ENCODE results near the gene CCDC57.
A peak's percentile ranks its signal among the peaks of the same experiment; 100 is the strongest.
"Not testable (repeated sequence)": the region's sequence is repeated elsewhere in the genome, so short reads cannot be mapped to it uniquely, and the experiment has no call there.

The CCDC57 gene

GRCh38 chr17:82152556-82153294 lies 59.9 kb downstream of the CCDC57 start:
- no peak for DNase-seq (ENCODE audit: low read depth)

GRCh38 chr17:82152114-82152513 lies 60.5 kb downstream of the CCDC57 start:
- DNase-seq (ENCODE audit: low read depth) = no peak

GRCh38 chr17:82151106-82151957 lies 61.3 kb downstream of the CCDC57 start:
- DNase-seq (ENCODE audit: low read depth) = no peak

DNA sequence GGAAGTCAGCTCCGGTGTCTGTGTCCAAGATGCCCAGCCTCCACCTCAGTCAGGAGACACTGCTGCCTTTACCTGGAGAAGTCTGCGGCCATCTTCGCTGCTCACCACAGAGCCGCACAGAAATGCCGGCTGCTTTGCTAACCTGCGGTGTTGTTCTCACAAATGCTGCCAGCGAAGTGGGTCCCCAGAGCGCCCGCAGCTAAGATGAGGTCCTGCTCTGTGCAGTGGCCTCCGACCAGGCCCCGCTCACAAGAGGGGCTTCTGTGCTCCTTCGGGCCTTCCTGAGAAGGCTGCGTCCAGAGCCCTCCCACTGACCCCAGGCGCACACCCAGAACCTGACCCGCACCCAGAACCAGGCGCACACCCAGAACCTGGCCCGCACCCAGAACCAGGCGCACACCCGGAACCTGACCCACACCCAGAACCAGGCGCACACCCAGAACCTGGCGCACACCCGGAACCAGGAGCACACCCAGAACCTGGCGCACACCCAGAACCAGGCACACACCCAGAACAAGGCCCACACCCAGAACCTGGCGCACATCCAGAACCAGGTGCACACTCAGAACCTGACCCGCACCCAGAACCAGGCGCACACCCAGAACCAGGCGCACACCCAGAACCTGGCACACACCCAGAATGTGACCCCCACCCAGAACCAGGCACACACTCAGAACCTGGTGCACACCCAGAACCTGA lies 63.1 kb downstream of the CCDC57 start:
- no peak for DNase-seq (ENCODE audit: low read depth)

DNA sequence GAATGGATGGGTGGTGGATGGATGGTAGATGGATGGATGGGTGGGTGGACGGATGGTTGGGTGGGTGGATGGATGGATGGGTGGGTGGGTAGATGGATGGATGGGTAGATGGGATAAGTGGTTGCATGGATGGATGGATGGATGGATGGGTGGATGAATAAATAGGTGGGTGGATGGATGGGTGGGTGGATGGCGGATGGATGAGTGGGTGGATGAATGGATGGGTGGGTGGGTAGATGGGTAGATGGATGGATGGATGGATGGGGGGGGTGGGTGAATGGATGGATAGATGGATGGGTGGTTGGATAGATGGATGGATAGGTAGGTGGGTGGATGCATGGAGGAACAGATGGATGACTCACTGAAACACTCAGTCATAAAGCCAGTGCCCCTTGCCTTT lies 63.6 kb downstream of the CCDC57 start:
- no peak for DNase-seq (ENCODE audit: low read depth)

- DNase-seq (ENCODE audit: low read depth) = no peak
Measured at GRCh38 chr17:82148011-82148410, 64.6 kb downstream of the CCDC57 start.

- no peak for DNase-seq (ENCODE audit: low read depth)
Measured at GRCh38 chr17:82146663-82147654, 65.7 kb downstream of the CCDC57 start.

DNA sequence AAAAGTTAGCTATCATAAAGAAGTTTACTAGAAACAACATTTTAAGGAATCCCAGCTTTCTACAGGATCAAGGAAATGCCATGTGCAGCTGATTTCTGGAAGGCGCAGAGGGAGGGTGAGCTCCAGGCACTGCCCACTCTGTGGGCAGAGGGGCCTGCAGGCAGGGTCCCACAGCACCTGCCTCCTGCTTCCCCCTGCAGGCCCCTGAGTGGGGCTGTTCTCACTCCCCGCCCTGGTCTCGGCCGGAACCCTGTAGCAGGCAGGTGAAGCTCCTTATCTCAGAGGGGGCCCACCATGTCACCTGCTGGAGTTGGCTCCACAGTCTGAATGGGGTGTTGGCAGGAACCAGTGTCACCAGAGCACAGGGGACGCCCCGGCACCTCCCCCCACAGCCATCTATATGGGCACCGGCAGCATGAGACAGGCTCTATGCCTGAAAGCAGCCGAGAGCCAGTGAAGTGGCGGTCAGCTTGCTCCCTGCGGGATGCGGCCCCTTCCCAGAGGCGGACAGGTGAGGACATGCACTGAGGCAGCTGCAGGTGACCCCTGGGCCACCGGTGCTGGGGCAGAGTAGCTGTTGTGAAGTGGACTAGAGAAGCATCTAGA lies 67.0 kb downstream of the CCDC57 start:
- no peak for DNase-seq (ENCODE audit: low read depth)

GRCh38 chr17:82143333-82143732 lies 69.3 kb downstream of the CCDC57 start:
- DNase-seq (ENCODE audit: low read depth) = no peak

DNA sequence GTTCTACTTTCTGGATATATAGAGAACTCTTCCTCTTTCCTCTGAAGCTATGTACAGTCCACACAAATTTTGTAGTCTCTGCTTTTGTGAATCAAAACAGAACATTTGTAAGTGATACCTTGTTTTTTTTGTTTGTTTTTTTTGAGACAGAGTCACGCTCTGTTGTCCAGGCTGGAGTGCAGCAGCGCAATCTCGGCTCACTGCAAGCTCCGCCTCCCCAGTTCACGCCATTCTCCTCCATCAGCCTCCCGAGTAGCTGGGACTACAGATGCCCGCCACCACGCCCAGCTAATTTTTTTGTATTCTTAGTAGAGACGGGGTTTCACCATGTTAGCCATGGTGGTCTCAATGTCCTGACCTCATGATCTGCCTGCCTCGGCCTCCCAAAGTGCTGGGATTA lies 72.7 kb downstream of the CCDC57 start:
- DNase-seq (ENCODE audit: low read depth) = not testable (repeated sequence)

GRCh38 chr17:82138511-82138992 lies 74.1 kb downstream of the CCDC57 start:
- DNase-seq (ENCODE audit: low read depth) = no peak

- no peak for DNase-seq (ENCODE audit: low read depth)
Measured at GRCh38 chr17:82134101-82134500, 78.5 kb downstream of the CCDC57 start.

GRCh38 chr17:82133166-82133953 lies 79.3 kb downstream of the CCDC57 start:
- DNase-seq (ENCODE audit: low read depth) = not testable (repeated sequence)

DNA sequence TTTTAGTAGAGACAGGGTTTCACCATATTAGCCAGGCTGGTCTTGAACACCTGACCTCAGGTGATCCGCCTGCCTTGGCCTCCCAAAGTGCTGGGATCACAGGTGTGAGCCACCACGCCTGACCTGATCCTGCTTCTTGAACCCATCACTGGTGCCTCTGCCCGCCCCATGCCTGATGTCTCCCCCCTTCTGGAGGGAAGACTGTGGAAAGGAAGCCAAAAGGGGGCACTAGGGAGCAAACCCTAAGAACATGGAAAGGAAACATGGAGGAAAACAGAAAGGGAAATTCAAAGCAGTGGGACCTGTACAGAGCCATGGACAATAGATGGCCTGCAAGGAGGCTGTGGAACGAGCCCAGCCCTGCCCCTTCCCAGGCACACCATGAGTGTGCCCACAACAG lies 83.5 kb downstream of the CCDC57 start:
- no peak for DNase-seq (ENCODE audit: low read depth)

DNA sequence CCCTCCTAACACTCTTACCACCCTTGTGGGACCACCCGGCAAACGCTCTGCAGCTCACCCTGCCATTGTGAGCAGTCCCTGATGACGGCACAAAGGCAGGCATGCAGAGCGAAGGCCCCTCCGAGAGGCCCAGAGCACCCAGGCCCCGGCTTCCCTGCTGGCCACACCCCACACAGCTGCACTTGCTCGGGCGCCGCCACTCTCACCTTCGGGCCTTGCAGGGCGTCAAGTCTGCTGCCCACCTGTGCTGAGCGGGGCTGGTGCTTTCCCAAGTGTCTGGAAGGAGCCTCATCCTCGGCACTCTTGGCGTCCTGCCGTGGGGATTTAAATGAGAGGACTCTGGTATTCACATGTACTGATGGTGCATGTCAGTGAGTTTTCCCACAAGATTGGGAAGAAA lies 84.4 kb downstream of the CCDC57 start:
- no peak for DNase-seq (ENCODE audit: low read depth)

DNA sequence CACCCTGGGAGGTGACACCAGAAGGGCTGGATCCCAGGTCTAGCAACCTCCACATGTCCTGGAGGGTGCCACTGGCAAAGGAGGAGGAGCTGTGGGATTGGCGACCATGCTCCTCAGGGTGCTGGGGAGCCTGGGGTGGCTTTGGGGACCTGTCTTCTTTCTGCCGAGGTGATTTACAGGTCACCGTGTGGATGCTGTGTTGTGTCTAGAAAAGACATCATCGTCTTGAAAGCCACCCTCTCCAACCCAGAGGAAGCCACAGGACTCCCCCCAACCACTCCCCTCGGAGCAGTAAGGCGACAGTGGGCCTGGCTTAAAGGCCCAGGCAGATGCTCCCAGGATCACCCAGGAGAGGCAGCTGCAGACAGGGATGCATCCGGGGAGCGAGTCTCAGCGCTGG lies 84.9 kb downstream of the CCDC57 start:
- no peak for DNase-seq (ENCODE audit: low read depth)

DNA sequence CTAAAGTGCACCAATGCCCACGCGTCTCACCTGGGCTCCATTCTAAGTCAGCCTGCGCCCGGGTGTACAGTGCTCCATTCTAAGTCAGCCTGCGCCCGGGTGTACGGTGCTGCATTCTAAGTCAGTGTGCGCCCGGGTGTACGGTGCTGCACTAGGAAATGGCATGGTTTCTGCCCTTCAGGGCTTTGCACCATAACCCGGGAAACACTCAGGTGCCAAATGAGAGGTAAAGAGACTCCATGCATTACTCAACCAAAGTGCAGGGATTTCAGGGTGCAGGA lies 85.4 kb downstream of the CCDC57 start:
- DNase-seq (ENCODE audit: low read depth) = no peak

DNA sequence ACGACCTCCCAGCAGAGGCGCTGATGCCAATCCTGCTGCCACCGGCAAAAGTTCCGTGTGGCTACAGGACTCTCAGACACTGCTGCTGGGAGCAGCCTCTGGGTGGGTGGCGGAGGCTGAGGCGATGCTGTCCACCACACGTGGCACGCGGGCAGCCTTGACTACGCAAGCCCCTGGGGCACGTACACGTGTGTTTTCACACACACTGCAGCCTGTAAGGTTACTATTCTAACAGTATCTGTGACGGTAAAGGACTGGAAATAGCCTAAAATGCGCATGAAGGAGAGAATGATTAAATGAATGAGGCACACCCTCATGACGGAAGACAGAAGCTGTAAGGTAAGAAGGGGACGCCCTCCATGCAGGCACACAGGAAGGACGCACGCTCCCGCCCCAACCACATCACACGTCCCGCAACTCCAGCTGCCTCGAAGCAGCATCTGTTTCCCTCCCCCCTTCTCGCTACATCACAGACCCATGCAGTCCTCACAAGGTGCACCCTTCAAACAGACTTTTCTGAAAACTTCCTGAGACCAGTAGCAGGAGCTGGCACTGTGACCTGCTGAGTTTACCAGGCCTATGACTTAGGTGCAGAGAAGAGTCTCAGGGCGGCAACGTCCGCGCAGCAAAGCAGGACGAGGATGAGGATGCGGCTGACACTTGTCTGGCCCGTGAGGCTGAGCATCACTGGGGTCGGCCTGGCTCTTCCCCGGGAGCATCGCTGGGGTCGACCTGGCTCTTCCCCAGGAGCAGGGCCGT lies 85.9 kb downstream of the CCDC57 start:
- peak; percentile 61 for DNase-seq (ENCODE audit: low read depth)

- DNase-seq (ENCODE audit: low read depth) = no peak
Measured at GRCh38 chr17:82124101-82124500, 88.5 kb downstream of the CCDC57 start.
